OCI-LY1 (cell line): Measurements from ENCODE around the gene IQSEC1.

Experiments
- EZH2 ChIP-seq: fragments of 200-600 bp; sonication (generic), shearing (Covaris generic); IDR thresholded peaks from 2 replicates; pipeline ENCODE4 v1.8.0; 2017; ENCODE audit warnings: borderline replicate concordance, mixed run types, mild to moderate bottlenecking, antibody characterized with exemption, low read length, moderate library complexity, mixed read lengths
- TF ChIP-seq, protein P1 (sequence below): fragments of 200-600 bp; sonication (generic), shearing (Covaris generic); IDR thresholded peaks from 2 replicates; pipeline ENCODE4 v1.5.1; 2017; ENCODE audit warnings: mild to moderate bottlenecking, antibody characterized with exemption, low read length, moderate library complexity, mixed read lengths

- TF ChIP-seq, protein P1, sequence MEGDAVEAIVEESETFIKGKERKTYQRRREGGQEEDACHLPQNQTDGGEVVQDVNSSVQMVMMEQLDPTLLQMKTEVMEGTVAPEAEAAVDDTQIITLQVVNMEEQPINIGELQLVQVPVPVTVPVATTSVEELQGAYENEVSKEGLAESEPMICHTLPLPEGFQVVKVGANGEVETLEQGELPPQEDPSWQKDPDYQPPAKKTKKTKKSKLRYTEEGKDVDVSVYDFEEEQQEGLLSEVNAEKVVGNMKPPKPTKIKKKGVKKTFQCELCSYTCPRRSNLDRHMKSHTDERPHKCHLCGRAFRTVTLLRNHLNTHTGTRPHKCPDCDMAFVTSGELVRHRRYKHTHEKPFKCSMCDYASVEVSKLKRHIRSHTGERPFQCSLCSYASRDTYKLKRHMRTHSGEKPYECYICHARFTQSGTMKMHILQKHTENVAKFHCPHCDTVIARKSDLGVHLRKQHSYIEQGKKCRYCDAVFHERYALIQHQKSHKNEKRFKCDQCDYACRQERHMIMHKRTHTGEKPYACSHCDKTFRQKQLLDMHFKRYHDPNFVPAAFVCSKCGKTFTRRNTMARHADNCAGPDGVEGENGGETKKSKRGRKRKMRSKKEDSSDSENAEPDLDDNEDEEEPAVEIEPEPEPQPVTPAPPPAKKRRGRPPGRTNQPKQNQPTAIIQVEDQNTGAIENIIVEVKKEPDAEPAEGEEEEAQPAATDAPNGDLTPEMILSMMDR, result no peak
- no peak for TF ChIP-seq EZH2
Measured at GRCh38 chr3:12897381-12898289, 175.6 kb downstream of the IQSEC1 start.
